Loucy (cell line): ENCODE measurements around the gene SLC25A6.

Experiments used
- CTCF ChIP-seq: fragments of 200-600 bp; sonication (generic); conservative IDR thresholded peaks from 2 replicates; pipeline ENCODE4 v1.5.1; 2014; ENCODE audit warnings: mild to moderate bottlenecking, antibody characterized with exemption, low read length
- EZH2phosphoT487 ChIP-seq: fragments of 200-600 bp; IDR thresholded peaks from 2 replicates; pipeline ENCODE4 v1.6.1; 2018; ENCODE audit warnings: antibody characterized with exemption, mild to moderate bottlenecking, moderate library complexity, borderline replicate concordance

GRCh38 chrX:1423215-1423614 lies 31.3 kb upstream of the SLC25A6 start:
- TF ChIP-seq CTCF (no peak), EZH2phosphoT487 (no peak)
